ENCODE measurements around the gene CMIP. TPM values are rescaled to one million over a fixed set of nuclear protein-coding genes. Genes with fewer than 3 reads are reported as not detected.
A peak's percentile ranks its signal among the peaks of the same experiment; 100 is the strongest.

CMIP gene
- total RNA-seq, 1 experiment from 2014 or later, result 63.7 TPM

GRCh38 chr16:81664153-81664552, 219.5 kb downstream of the CMIP start (continued):
- no peak for TF ChIP-seq CREM (CRISPR knock-in tag; IDR thresholded peaks at IDR 0.05)
- no peak for TF ChIP-seq E2F4 (CRISPR knock-in tag; IDR thresholded peaks at IDR 0.05; ENCODE audit: borderline replicate concordance, low read depth)
- no peak for TF ChIP-seq IRF2 (CRISPR knock-in tag; IDR thresholded peaks at IDR 0.05; ENCODE audit: borderline replicate concordance, low read depth)
- no peak for TF ChIP-seq ZNF232 (CRISPR knock-in tag; IDR thresholded peaks at IDR 0.05)
- no peak for TF ChIP-seq TP53 (CRISPR knock-in tag; IDR thresholded peaks at IDR 0.05)
- no peak for TF ChIP-seq NFYB (CRISPR knock-in tag; conservative IDR thresholded peaks at IDR 0.05; ENCODE audit: low read depth)
- TF ChIP-seq, protein P1, sequence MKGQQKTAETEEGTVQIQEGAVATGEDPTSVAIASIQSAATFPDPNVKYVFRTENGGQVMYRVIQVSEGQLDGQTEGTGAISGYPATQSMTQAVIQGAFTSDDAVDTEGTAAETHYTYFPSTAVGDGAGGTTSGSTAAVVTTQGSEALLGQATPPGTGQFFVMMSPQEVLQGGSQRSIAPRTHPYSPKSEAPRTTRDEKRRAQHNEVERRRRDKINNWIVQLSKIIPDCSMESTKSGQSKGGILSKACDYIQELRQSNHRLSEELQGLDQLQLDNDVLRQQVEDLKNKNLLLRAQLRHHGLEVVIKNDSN (CRISPR knock-in tag; IDR thresholded peaks at IDR 0.05), result no peak
- no peak for TF ChIP-seq ZBTB21 (CRISPR knock-in tag; IDR thresholded peaks at IDR 0.05; ENCODE audit: borderline replicate concordance)
- no peak for TF ChIP-seq MYBL2 (CRISPR knock-in tag; IDR thresholded peaks at IDR 0.05)
- no peak for TF ChIP-seq ETV6 (CRISPR knock-in tag; IDR thresholded peaks at IDR 0.05)
- no peak for TF ChIP-seq FOXP4 (CRISPR knock-in tag; IDR thresholded peaks at IDR 0.05)

DNA sequence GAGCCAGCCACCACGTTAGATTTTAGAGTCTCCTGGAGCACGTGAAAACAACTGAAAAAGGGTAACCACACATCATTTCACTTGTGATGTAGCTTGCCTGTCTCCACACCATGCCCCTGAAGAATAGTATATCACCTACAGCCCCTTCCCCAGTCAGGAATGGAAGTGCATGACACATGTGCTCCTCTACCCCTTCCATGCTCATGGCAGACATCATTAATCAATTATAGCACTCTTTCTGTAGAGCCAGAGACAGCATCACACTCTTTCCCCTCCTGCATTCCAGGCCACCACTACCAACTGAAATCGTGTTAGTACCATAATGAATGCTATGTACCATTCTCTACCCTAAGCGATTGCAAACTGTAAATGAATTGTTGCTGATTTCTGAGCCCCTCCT, 221.0 kb downstream of the CMIP start:
- DNase-seq (ENCODE audit: low spot score), result no peak
- no peaks in the 10 kb centered on the region for H3K9me3 Mint-ChIP-seq
- CTCF ChIA-PET, result interaction anchor here (0.7 to 1.3 kb wide), 2 partner anchors 65 to 262 kb away, joined by 3 read pairs; no protein-coding TSS in a partner anchor
- H3K4me3 Mint-ChIP-seq, result no peak overlapping the region
- peaks cover 3% of the 10 kb centered on the region for H3K4me1 Mint-ChIP-seq
- POLR2A ChIA-PET, result no interaction called here
- H3K27me3 Mint-ChIP-seq (ENCODE audit: low read depth), result no peaks in the 10 kb centered on the region
- TF ChIP-seq CREM (CRISPR knock-in tag; IDR thresholded peaks at IDR 0.05), result no peak
- TF ChIP-seq ZNF219 (CRISPR knock-in tag; IDR thresholded peaks at IDR 0.05; ENCODE audit: borderline replicate concordance), result no peak
- no peak for TF ChIP-seq ELF4 (CRISPR knock-in tag; IDR thresholded peaks at IDR 0.05; ENCODE audit: low read depth)
- no peak for TF ChIP-seq GRHL2 (CRISPR knock-in tag; IDR thresholded peaks at IDR 0.05; ENCODE audit: insufficient replicate concordance, severe bottlenecking)
- no peak for TF ChIP-seq ZBTB21 (CRISPR knock-in tag; IDR thresholded peaks at IDR 0.05; ENCODE audit: borderline replicate concordance)
- TF ChIP-seq, protein P2, sequence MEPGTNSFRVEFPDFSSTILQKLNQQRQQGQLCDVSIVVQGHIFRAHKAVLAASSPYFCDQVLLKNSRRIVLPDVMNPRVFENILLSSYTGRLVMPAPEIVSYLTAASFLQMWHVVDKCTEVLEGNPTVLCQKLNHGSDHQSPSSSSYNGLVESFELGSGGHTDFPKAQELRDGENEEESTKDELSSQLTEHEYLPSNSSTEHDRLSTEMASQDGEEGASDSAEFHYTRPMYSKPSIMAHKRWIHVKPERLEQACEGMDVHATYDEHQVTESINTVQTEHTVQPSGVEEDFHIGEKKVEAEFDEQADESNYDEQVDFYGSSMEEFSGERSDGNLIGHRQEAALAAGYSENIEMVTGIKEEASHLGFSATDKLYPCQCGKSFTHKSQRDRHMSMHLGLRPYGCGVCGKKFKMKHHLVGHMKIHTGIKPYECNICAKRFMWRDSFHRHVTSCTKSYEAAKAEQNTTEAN (CRISPR knock-in tag; IDR thresholded peaks at IDR 0.05), result no peak
- TF ChIP-seq CBFB (CRISPR knock-in tag; IDR thresholded peaks at IDR 0.05; ENCODE audit: low read depth), result no peak
- no peak for TF ChIP-seq ZNF121 (CRISPR knock-in tag; IDR thresholded peaks at IDR 0.05)
- TF ChIP-seq ZNF138 (CRISPR knock-in tag; conservative IDR thresholded peaks at IDR 0.05), result no peak
- TF ChIP-seq ATF2 (CRISPR knock-in tag; IDR thresholded peaks at IDR 0.05; ENCODE audit: borderline replicate concordance, low read depth), result no peak
- TF ChIP-seq GTF2I (CRISPR knock-in tag; conservative IDR thresholded peaks at IDR 0.05), result no peak
- no peak for TF ChIP-seq ZNF263 (CRISPR knock-in tag; IDR thresholded peaks at IDR 0.05; ENCODE audit: low read depth)
- no peak for TF ChIP-seq SMAD4 (CRISPR knock-in tag; IDR thresholded peaks at IDR 0.05)
- TF ChIP-seq FOXK1 (CRISPR knock-in tag; IDR thresholded peaks at IDR 0.05), result no peak
- TF ChIP-seq JAZF1 (CRISPR knock-in tag; IDR thresholded peaks at IDR 0.05), result no peak
- TF ChIP-seq, protein P1 (CRISPR knock-in tag; IDR thresholded peaks at IDR 0.05), result no peak
- no peak for TF ChIP-seq ATF1 (CRISPR knock-in tag; IDR thresholded peaks at IDR 0.05)
- no peak for TF ChIP-seq TEAD4 (CRISPR knock-in tag; IDR thresholded peaks at IDR 0.05)
- no peak for ATAC-seq
- 0 out of 2 replicates have a peak overlapping the region, but pooled peaks have one; percentile 14 for H3K27ac Mint-ChIP-seq
- H3K36me3 Mint-ChIP-seq, result peaks cover 35% of the 10 kb centered on the region

Measured in WTC11 (cell line).